GM12874 (cell line): ENCODE measurements around the gene RAB3C.

Experiments
- TF ChIP-seq, protein P1 (sequence below): IDR thresholded peaks from 2 replicates; pipeline ENCODE4 v1.5.1; 2011; ENCODE audit warnings: low read depth, mild to moderate bottlenecking, control low read depth, low read length, moderate library complexity; ENCODE audit not compliant: insufficient read depth

Gene RAB3C

DNA sequence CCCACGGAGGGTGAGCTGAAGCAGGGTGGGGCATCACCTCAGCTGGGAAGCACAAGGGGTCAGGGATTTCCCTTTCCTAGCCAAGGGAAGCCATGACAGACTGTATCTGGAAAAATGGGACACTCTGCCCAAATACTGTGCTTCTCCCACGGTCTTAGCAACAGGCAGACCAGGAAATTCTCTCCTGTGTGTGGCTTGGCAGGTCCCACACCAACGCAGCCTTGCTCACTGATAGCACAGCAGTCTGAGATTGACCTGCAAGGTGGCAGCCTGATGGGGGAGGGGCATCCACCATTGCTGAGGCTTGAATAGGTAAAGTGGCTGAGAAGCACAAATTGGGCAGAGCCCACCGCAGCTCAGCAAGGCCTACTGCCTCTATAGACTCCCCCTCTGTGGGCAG is 23.2 kb downstream of the RAB3C start:
- TF ChIP-seq, protein P1, sequence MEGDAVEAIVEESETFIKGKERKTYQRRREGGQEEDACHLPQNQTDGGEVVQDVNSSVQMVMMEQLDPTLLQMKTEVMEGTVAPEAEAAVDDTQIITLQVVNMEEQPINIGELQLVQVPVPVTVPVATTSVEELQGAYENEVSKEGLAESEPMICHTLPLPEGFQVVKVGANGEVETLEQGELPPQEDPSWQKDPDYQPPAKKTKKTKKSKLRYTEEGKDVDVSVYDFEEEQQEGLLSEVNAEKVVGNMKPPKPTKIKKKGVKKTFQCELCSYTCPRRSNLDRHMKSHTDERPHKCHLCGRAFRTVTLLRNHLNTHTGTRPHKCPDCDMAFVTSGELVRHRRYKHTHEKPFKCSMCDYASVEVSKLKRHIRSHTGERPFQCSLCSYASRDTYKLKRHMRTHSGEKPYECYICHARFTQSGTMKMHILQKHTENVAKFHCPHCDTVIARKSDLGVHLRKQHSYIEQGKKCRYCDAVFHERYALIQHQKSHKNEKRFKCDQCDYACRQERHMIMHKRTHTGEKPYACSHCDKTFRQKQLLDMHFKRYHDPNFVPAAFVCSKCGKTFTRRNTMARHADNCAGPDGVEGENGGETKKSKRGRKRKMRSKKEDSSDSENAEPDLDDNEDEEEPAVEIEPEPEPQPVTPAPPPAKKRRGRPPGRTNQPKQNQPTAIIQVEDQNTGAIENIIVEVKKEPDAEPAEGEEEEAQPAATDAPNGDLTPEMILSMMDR: no peak

DNA sequence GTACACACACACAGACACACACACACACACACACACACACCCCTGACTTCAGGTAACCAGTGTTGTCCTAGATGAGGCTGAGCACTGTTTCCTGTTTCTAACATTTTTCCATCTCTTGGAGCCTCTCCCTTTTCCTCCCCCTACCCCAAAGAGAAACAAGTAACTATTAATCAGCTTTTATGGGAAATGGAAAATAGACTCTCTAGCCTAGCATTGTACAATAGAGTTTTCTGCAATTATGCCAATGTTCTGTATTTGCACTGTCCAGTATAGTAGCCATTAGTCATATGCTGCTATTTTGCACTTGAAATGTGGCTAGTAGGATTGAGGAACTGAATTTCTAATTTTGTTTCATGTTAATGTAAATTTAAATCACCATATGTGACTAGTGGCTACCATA is 33.1 kb downstream of the RAB3C start:
- TF ChIP-seq, protein P1: no peak

GRCh38 chr5:58617241-58617640 is 34.4 kb downstream of the RAB3C start:
- TF ChIP-seq, protein P1: no peak

DNA sequence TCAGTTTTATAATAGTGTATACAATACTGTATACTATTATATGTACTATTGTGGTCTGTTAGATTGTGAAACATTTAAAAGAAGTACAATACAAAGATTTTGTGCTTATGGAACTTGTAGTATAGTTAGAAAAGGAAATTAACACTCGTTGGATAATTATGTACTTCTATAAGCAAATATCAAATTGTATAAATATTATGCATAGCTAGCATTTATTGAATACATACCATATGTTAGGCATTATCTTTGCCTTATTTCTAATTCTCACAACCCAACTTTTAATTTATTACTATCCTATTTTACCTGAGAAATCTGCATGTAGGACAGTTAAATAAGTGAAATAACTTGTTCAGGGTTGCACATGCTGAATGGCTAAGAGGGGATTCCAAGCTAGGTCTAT is 37.5 kb downstream of the RAB3C start:
- TF ChIP-seq, protein P1: no peak

DNA sequence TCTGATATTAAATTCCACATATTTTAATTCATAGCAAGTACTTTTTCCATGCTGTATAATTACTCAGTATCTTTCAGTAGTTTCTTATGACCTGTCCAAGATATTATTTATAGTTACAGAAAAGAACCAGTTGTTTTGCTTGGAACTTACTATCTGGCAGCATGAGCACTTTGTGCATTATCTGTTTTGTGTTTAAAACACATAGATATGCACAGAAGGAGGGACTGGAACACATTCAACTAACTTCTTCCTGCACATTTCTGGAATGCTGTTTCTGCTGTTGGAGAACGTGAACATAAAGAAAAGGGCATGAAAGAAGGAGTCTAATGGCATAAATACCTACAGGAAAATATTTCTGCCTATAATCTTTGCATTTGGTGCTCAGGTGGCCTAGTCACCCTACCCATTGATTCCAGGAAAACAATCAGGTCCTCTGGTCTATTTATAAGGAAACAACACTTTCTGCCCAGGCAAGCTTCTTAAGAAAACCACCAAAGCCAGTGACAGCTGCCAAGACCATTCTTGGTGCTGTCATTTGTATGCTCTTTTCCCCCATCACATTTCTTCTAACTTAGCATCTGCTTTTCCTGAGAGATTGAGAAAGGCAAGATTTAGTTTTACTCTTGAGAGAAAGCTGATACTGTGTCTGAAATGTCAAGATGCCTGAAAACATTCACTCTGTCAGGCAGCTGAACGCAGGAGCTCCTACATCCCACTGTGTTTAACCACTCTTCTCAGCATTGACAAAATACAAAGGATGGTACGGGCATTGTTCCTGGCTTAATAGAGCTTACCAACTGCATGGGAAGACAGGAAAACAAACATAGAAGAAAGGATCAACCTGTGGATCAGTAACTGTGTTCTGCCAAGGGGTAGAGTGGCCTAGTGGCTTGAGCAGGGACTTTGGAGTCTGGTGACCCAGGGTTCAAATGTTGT is 40.3 kb downstream of the RAB3C start:
- TF ChIP-seq, protein P1: no peak

- TF ChIP-seq, protein P1: no peak
Measured at GRCh38 chr5:58628626-58629025, 45.8 kb downstream of the RAB3C start.

- TF ChIP-seq, protein P1: no peak
Measured at GRCh38 chr5:58629271-58630159, 46.6 kb downstream of the RAB3C start.
